ENCODE data around the gene CACHD1. TPM values are rescaled to one million over a fixed set of nuclear protein-coding genes. Genes with fewer than 3 reads are reported as not detected.
"Not testable (repeated sequence)": the region's sequence is repeated elsewhere in the genome, so short reads cannot be mapped to it uniquely, and the experiment has no call there.

CACHD1 gene
- total RNA-seq, 1 donor from 2014 or later = 7.3 TPM

GRCh38 chr1:64594446-64594845 lies 124.5 kb downstream of the CACHD1 start:
- DNase-seq = no peak

- DNase-seq = no peak
These were observed 126.1 kb downstream of the CACHD1 start for GRCh38 chr1:64595871-64596515.

- DNase-seq = no peak
These were observed 127.2 kb downstream of the CACHD1 start for GRCh38 chr1:64597113-64597512.

- no peak for DNase-seq
These were observed 128.2 kb downstream of the CACHD1 start for GRCh38 chr1:64598100-64598571.

GRCh38 chr1:64599242-64599641 lies 129.3 kb downstream of the CACHD1 start:
- DNase-seq = no peak

GRCh38 chr1:64601207-64601606 lies 131.3 kb downstream of the CACHD1 start:
- DNase-seq = no peak

GRCh38 chr1:64608005-64608650 lies 138.2 kb downstream of the CACHD1 start:
- no peak for DNase-seq

- no peak for DNase-seq
These were observed 138.7 kb downstream of the CACHD1 start for GRCh38 chr1:64608651-64609048.

GRCh38 chr1:64610950-64611349 lies 141.0 kb downstream of the CACHD1 start:
- not testable (repeated sequence) for DNase-seq

GRCh38 chr1:64616039-64616438 lies 146.1 kb downstream of the CACHD1 start:
- no peak for DNase-seq

- DNase-seq = peak; percentile 39
These were observed 153.8 kb downstream of the CACHD1 start for GRCh38 chr1:64623750-64624191.

- peak; percentile 31 for DNase-seq
These were observed 154.3 kb downstream of the CACHD1 start for GRCh38 chr1:64624218-64624713.

GRCh38 chr1:64624808-64625207 lies 154.9 kb downstream of the CACHD1 start:
- DNase-seq = peak; percentile 8

- no peak for DNase-seq
These were observed 160.7 kb downstream of the CACHD1 start for GRCh38 chr1:64630611-64631010.

- DNase-seq = no peak
These were observed 161.6 kb downstream of the CACHD1 start for GRCh38 chr1:64631346-64632034.

GRCh38 chr1:64632936-64633335 lies 163.0 kb downstream of the CACHD1 start:
- DNase-seq = no peak

GRCh38 chr1:64645735-64646134 lies 175.8 kb downstream of the CACHD1 start:
- no peak for DNase-seq

GRCh38 chr1:64650411-64650810 lies 180.5 kb downstream of the CACHD1 start:
- no peak for DNase-seq

- DNase-seq = no peak
These were observed 181.9 kb downstream of the CACHD1 start for GRCh38 chr1:64651841-64652240.

GRCh38 chr1:64653466-64653865 lies 183.5 kb downstream of the CACHD1 start:
- DNase-seq = no peak

- peak; percentile 10 for DNase-seq
These were observed 184.8 kb downstream of the CACHD1 start for GRCh38 chr1:64654519-64655341.

GRCh38 chr1:64655861-64656260 lies 185.9 kb downstream of the CACHD1 start:
- no peak for DNase-seq

Measured in dermis blood vessel endothelial cell (primary cell).